Prostate gland (tissue), 2 donors: Measurements from ENCODE around the gene MYO1B. TPM values are rescaled to one million over a fixed set of nuclear protein-coding genes. Genes with fewer than 3 reads are reported as not detected.

Experiments
- DNase-seq: peaks from one replicate; pipeline ENCODE4 v3.0.0-alpha.2; 2019; ENCODE audit warnings: low spot score
- H3K27ac ChIP-seq, 2 donors: fragments of 200-600 bp; sonication (generic); 2 replicates each; pipeline ENCODE4 v1.5.1; 2017 to 2019
- H3K27me3 ChIP-seq: fragments of 200-600 bp; sonication (generic); replicated peaks from 2 replicates; pipeline ENCODE4 v1.5.1; 2019; ENCODE audit not compliant: insufficient read depth
- H3K36me3 ChIP-seq, 2 donors: fragments of 200-600 bp; sonication (generic); 1 replicate in 1 of 2; 2 replicates in 1 of 2; pipeline versions ENCODE4 v1.5.1 to v1.8.1; 2017 to 2019
- H3K4me1 ChIP-seq: fragments of 200-600 bp; sonication (generic); replicated peaks from 2 replicates; pipeline ENCODE4 v1.5.1; 2019
- H3K4me3 ChIP-seq, 2 donors: fragments of 200-600 bp; sonication (generic); 2 replicates each; pipeline ENCODE4 v1.5.1; 2017 to 2019
- H3K9me3 ChIP-seq: fragments of 200-600 bp; sonication (generic); 2 replicates; pipeline ENCODE4 v1.5.1; 2017
- CTCF ChIP-seq, 4 experiments: fragments of 200-600 bp in 2 of 4; fragments of 450-650 bp in 2 of 4; sonication (generic) in 2 of 4; IDR thresholded peaks; 1 replicate in 3 of 4; 2 replicates in 1 of 4; pipeline ENCODE4 v1.5.1; 2016 to 2019; ENCODE audit warnings: antibody characterized with exemption in 4 of 4, mild to moderate bottlenecking in 2 of 4, moderate library complexity in 2 of 4
- POLR2A ChIP-seq: fragments of 450-650 bp; IDR thresholded peaks from one replicate; pipeline ENCODE4 v1.6.1; 2016; ENCODE audit warnings: antibody characterized with exemption, mild to moderate bottlenecking
- POLR2AphosphoS5 ChIP-seq: sonication (generic); formaldehyde crosslinking; IDR thresholded peaks from one replicate; pipeline ENCODE4 v1.6.1; 2017; ENCODE audit warnings: antibody characterized with exemption
- WGBS: methylation state at CpG from one replicate; pipeline ENCODE4 v1.1.5; 2018; 5-methylcytosine and 5-hydroxymethylcytosine counted together
- intact Hi-C: fragments of 100-400 bp; cut with DNase I; formaldehyde crosslinking; loops from one replicate; pipeline ENCODE4 v1.14.2; 2022
- total RNA-seq, 2 donors: library from RNA; depleted of rRNA; stranded (reverse); fragments of >200 nt; gene quantifications; one replicate each; pipeline ENCODE4 v1.1.0, GENCODE V29; 2016

Gene MYO1B
- 10 to 100 TPM; 22.4 to 38.3 TPM for total RNA-seq

GRCh38 chr2:191245046-191245868, at the start of gene MYO1B:
MYO1B (plus strand) TSS chr2:191245404; CDS start chr2:191276896, 31,492 bp downstream.
- Histone ChIP-seq H3K4me1 (no peaks in the 10 kb centered on the region), H3K9me3 (no peaks in the 10 kb centered on the region), H3K27ac (peak within 1 kb of the TSS; percentile 65 to 68), H3K27me3 (no peaks in the 10 kb centered on the region), H3K36me3 (no peaks in the 10 kb centered on the region), H3K4me3 (peak within 1 kb of the TSS; percentile 64 to 76)
- WGBS: 1% methylated on average over 76 of the region's 112 CpGs
- peak; percentile 77 for DNase-seq
- TF ChIP-seq CTCF (IDR thresholded peaks at IDR 0.05): peak; percentile 18 to 77 (median 64)
- TF ChIP-seq POLR2A: peak; percentile 81
- TF ChIP-seq POLR2AphosphoS5: no peak
- intact Hi-C loops: loop anchor here (2.0 to 5.0 kb wide), 2 partner anchors 122 to 256 kb away; no protein-coding TSS in a partner anchor

- Histone ChIP-seq H3K4me1 (no peaks in the 10 kb centered on the region), H3K36me3 (no peaks in the 10 kb centered on the region), H3K4me3 (no peak overlapping the region), H3K27me3 (no peaks in the 10 kb centered on the region), H3K9me3 (no peaks in the 10 kb centered on the region), H3K27ac (no peak overlapping the region)
- intact Hi-C loops: no loop called here
- WGBS: 93% methylated on average over 3 of the region's 3 CpGs
- no peak for DNase-seq
- TF ChIP-seq POLR2AphosphoS5: no peak
- TF ChIP-seq CTCF (IDR thresholded peaks at IDR 0.05): no peak
- no peak for TF ChIP-seq POLR2A
Observed at GRCh38 chr2:191197096-191197495, 48.1 kb upstream of the MYO1B start.

GRCh38 chr2:191198271-191198670, 46.9 kb upstream of the MYO1B start:
- WGBS: 97% methylated on average over 4 of the region's 4 CpGs
- no peaks in the 10 kb centered on the region for H3K27me3 ChIP-seq
- no peak for DNase-seq
- no peaks in the 10 kb centered on the region for H3K4me1 ChIP-seq
- H3K36me3 ChIP-seq: no peaks in the 10 kb centered on the region
- TF ChIP-seq POLR2A (no peak), CTCF (IDR thresholded peaks at IDR 0.05) (no peak), POLR2AphosphoS5 (no peak)
- H3K4me3 ChIP-seq: no peak overlapping the region
- H3K27ac ChIP-seq: no peak overlapping the region
- H3K9me3 ChIP-seq: no peaks in the 10 kb centered on the region
- intact Hi-C loops: no loop called here

- Histone ChIP-seq H3K27me3 (no peaks in the 10 kb centered on the region), H3K27ac (no peak overlapping the region), H3K9me3 (no peaks in the 10 kb centered on the region), H3K4me3 (no peak overlapping the region), H3K36me3 (no peaks in the 10 kb centered on the region), H3K4me1 (no peaks in the 10 kb centered on the region)
- TF ChIP-seq CTCF (IDR thresholded peaks at IDR 0.05) (no peak), POLR2A (no peak), POLR2AphosphoS5 (no peak)
- intact Hi-C loops: no loop called here
- no peak for DNase-seq
- 97% methylated on average over 6 of the region's 6 CpGs for WGBS
Observed at GRCh38 chr2:191199929-191200512, 45.2 kb upstream of the MYO1B start.
